CD4-positive, alpha-beta T cell treated with Interferon alpha-2 for 1 hour (primary cell): Measurements from ENCODE around the gene MPHOSPH10.
"Not testable (repeated sequence)": the region's sequence is repeated elsewhere in the genome, so short reads cannot be mapped to it uniquely, and the experiment has no call there.

Experiments used
- DNase-seq, 2 donors: peaks; one replicate each; pipeline ENCODE4 v3.0.0-alpha.2; 2020 to 2022

Gene MPHOSPH10

GRCh38 chr2:71130152-71130904 is at the start of gene MPHOSPH10, which contains the start of gene MCEE:
Gene MPHOSPH10, plus strand, starts transcription at chr2:71130634. Its CDS starts 32 bp downstream, at chr2:71130666.
Gene MCEE, minus strand, starts transcription at chr2:71130229. Its CDS starts 10 bp downstream, at chr2:71130219.
- DNase-seq, result peak; percentile 87 to 90

DNA sequence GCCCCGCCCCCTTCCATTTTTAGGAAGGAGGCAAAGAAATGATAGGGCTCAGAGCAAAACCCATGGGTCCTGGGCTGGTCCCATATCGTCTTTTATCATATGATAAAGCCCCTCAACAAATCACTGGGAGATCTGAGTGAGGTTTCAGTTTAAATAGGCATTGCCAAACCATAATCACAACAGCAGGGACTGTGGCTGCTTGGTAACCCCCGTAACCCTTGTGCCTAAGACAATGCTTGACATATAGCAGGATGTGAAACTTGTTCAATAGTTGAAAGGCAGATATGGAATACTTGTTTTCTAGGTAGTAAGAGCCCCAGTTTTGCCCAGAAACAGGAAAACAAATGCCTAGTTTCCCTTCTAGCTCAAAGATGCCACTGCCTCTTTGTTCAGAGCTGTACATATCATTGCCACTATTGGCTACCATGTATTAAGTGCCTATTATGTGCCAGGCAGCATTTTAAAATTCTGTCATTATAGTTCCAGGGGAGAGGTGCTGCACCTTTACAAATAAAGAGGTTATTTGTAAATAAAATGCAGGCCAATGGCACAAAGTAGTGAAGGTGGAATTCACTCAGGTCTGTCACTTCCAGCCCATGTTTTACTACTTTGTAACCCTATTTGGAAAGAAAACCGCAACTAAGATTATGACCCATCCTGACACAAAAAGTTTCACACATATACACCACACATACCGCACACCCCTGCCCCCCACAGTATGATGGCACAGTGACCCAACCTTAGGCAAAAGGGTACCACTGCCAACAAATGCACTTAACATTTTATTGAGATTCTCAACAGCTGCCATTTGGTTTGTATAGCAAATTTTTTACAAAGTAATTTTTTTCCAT is 47.8 kb upstream of the MPHOSPH10 start:
- DNase-seq, result no peak

DNA sequence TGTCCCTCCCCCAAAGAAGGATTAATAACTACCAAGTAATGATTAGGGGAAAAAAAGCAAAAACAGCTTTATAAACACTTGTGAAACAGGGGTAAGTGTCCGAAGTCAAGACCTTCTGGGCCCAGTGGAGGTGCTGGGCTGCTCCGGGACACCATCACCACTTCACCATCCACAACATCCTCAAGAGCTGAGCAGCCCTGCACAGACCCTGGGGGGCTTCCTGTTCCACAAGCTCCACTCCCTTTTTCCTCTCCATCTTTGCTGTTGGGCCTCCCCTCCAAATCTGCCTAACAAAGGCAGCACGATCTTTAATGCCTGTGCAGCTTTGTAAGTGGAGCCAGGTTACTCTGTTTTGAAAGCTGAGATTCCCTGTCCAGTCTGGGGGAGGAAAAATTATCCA is 47.1 kb upstream of the MPHOSPH10 start:
- DNase-seq, result not testable (repeated sequence)

GRCh38 chr2:71083752-71084312 is 46.6 kb upstream of the MPHOSPH10 start:
- not testable (repeated sequence) for DNase-seq

- not testable (repeated sequence) for DNase-seq
These were observed 45.0 kb upstream of the MPHOSPH10 start for GRCh38 chr2:71085325-71086003.

GRCh38 chr2:71089475-71089874 is 41.0 kb upstream of the MPHOSPH10 start:
- not testable (repeated sequence) for DNase-seq

DNA sequence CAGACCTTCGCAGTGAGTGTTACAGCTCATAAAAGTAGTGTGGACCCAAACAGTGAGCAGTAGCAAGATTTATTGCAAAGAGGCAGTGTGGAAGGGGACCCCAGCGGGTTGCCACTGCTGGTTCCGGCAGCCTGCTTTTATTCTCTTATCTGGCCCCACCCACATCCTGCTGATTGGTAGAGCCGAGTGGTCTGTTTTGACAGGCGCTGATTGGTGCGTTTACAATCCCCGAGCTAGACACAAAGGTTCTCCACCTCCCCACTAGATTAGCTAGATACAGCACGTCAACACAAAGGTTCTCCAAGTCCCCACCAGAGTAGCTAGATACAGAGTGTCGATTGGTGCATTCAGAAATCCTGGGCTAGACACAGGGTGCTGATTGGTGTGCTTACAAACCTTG is 38.6 kb upstream of the MPHOSPH10 start:
- not testable (repeated sequence) for DNase-seq

GRCh38 chr2:71092491-71093260 is 37.8 kb upstream of the MPHOSPH10 start:
- not testable (repeated sequence) for DNase-seq

- peak; percentile 37 to 52 for DNase-seq
These were observed 30.1 kb upstream of the MPHOSPH10 start for GRCh38 chr2:71100195-71100964.

DNA sequence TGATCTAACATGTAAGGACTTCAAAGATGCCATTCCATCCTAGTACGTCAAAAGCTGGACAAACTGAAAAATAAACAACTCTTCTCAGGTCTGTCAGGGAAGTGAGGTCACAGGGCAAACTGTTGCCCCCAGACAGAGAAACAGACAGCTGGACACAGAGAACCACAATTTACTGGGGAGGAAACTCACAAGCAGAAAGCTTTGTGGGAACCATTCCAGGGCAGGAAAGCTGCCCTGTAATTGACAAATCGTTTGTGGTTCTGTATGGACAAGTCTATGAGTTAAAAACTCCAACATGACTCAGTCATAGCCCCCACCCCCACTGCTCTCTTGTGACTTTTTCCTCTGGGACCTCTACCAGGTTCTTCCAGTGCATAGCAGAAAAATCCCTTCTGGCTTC is 28.8 kb upstream of the MPHOSPH10 start:
- DNase-seq, result no peak

DNA sequence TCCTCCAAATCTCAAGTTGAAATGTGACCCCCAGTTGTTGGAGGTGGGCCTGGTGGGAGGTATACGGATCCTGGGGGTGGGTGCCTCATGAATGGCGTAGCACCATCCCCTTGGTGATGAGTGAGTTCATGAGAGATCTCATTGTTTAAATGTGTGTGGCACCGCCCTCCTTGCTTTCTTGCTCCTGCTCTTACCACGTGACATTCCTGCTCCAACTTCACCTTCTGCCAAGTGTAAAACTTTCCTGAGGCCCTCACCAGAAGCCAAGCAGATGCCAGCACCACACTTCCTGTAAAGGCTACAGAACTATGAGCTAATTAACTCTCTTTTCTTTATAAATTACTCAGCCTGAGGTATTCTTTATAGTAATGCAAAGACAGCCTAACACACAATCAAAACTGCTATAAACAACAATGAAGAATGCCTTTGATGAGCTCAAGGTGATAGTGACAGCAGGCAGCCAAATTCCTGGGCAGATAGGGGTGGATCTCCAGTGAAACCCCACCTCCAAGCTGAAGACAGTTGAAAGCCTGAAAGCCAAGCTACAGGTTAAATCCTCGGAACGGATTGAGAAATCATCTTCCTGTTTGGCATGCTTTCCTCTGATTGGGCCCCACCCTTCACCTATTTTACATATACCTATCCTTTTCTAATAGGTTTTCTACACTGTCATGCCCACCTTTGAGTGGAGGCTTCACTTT is 27.3 kb upstream of the MPHOSPH10 start:
- no peak for DNase-seq

GRCh38 chr2:71103809-71104208 is 26.6 kb upstream of the MPHOSPH10 start:
- DNase-seq, result no peak

GRCh38 chr2:71106463-71106862 is 24.0 kb upstream of the MPHOSPH10 start:
- DNase-seq, result not testable (repeated sequence)

GRCh38 chr2:71108091-71108490 is 22.3 kb upstream of the MPHOSPH10 start:
- no peak for DNase-seq

DNA sequence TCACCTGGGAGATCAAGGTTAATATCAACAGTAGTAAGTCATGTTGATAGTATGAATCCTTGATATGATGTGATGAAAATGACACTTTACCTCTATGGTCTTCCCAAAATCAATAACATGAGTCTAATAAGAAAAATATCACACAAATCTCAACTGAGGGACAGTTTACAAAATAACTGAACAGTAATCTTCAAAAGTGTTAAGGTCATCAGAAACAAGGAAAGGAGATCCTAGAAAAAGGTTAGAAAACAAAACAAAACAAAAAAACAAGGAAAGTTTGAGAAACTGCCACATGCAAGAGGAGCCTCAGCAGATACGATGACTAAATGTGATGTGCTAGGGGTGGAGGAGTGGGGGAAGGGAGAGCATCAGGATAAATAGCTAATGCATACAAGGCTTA is 16.6 kb upstream of the MPHOSPH10 start:
- DNase-seq, result no peak

- DNase-seq, result no peak
These were observed 13.4 kb upstream of the MPHOSPH10 start for GRCh38 chr2:71117063-71117462.

DNA sequence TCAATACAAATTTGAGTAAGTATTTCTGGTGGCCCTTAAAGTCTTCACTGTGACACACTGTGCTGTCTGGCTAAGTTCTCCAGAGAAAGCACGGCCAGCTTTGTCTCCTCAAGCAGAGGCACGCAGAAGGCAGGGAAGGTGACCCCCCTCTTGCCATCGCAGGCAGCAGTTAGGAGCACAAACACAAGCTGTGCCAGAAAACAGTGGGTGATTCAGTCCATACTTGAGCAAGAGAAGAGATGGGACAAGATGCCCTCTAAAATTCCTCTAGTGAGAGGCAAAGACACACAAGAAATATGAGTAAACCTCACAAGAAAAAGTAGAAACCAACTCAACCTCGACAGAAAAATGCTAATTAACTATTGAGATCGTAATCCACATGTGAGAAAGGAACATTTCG is 10.2 kb upstream of the MPHOSPH10 start:
- no peak for DNase-seq

DNA sequence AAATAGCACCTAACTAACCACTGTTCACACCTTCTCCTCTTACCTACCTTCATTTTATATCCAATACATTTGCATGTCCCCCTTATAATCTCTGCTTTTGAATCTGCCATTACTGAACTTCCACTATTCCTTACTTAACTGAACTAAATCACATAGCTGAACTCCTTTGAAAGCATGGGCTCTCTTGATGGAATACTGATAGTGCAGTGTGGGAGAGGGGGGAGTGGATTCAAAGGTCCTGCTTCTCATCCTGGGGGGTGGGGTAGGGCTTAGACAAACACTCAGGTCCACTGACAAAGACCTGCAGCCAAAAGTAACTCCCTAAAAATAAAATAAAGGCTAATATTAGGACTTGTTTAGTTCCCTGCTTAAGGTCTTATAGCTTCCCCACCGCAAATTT is 9.0 kb upstream of the MPHOSPH10 start:
- no peak for DNase-seq

DNA sequence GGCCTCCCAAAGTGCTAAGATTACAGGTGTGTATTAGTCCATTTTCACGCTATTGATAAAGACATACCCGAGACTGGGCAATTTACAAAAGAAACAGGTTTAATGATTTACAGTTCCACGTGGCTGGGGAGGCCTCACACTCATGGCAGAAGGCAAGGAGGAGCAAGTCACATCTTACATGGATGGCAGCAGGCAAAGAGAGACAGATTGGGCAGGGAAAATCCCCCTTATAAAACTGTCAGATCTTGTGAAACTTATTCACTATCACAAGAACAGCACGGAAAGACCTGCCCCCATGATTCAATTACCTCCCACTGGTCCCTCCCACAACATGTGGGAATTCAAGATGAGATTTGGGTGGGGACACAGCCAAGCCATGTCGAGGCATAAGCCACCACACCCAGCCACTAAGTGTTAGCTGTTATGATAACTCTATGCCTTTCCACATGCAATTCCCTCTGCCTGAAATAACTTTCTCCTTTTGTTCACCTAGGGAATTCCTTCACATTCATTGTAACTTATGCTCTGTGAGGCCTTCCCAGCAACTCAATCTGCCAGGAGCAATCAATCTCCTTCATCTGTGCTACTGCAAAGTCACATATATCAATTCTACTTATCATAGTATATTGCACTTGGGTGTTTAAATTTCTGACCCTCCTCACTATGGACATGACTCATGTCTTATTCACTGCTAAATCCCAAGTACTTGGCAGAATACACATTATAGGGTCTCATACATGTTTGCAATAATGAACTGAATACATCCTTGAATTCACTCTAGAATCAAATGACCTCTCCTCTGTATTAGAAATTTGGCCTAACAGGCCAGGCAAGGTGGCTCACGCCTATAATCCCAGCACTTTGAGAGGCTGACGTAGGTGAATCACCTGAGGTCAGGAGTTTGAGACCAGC is 7.8 kb upstream of the MPHOSPH10 start:
- DNase-seq, result no peak
